ENCODE results near the gene MTO1. TPM values are rescaled to one million over a fixed set of nuclear protein-coding genes. Genes with fewer than 3 reads are reported as not detected.
"Not testable (repeated sequence)": the region's sequence is repeated elsewhere in the genome, so short reads cannot be mapped to it uniquely, and the experiment has no call there.

MTO1 gene
- total and polyA plus RNA-seq, 5 experiments from 2014 or later: 23.6 to 90.6 (median 33.0) TPM

- no peak for ATAC-seq
These were observed 10.3 kb downstream of the MTO1 start for GRCh38 chr6:73471686-73472290.

GRCh38 chr6:73476723-73477122 is 15.2 kb downstream of the MTO1 start:
- POLR2A ChIA-PET: interaction anchor here (0.7 kb wide), 1 partner anchor 104 kb away, joined by 3 read pairs; no protein-coding TSS in a partner anchor
- Mint-ChIP-seq H3K4me1 (peaks cover 0 to 13% (median 4%) of the 10 kb centered on the region in 4 donors), H3K4me3 (no peak overlapping the region), H3K27me3 (no peaks in the 10 kb centered on the region), H3K9me3 (no peaks in the 10 kb centered on the region), H3K27ac (no peak overlapping the region), H3K36me3 (peaks cover 0 to 92% (median 9%) of the 10 kb centered on the region in 3 donors)
- DNase-seq: no peak
- ATAC-seq: no peak

More at GRCh38 chr6:73471686-73472290, 10.3 kb downstream of the MTO1 start:
- Mint-ChIP-seq H3K27ac (peak overlapping the region; percentile 4 to 65 (median 42)), H3K4me1 (peaks cover 0 to 24% (median 3%) of the 10 kb centered on the region in 4 donors), H3K4me3 (peak overlapping the region in 2 of 10 donors; percentile 40 to 50), H3K27me3 (no peaks in the 10 kb centered on the region), H3K36me3 (peaks cover 0 to 92% (median 2%) of the 10 kb centered on the region in 3 donors), H3K9me3 (no peaks in the 10 kb centered on the region)
- POLR2A ChIA-PET: interaction anchor here (0.6 to 1.9 kb wide), 3 partner anchors 10 to 50 kb away, joined by 3 to 5 read pairs (median 4); partner anchors contain the start of gene MTO1
- DNase-seq: no peak

GRCh38 chr6:73477407-73477806 is 15.9 kb downstream of the MTO1 start:
- DNase-seq: no peak
- H3K27me3 Mint-ChIP-seq: no peaks in the 10 kb centered on the region
- POLR2A ChIA-PET: no interaction called here
- H3K4me3 Mint-ChIP-seq: no peak overlapping the region
- peaks cover 0 to 8% (median 3%) of the 10 kb centered on the region in 4 donors for H3K4me1 Mint-ChIP-seq
- H3K9me3 Mint-ChIP-seq: no peaks in the 10 kb centered on the region
- peak overlapping the region in 1 of 10 donors; percentile 24 for H3K27ac Mint-ChIP-seq
- peaks cover 0 to 92% (median 15%) of the 10 kb centered on the region in 3 donors for H3K36me3 Mint-ChIP-seq
- ATAC-seq: no peak

GRCh38 chr6:73481969-73482368 is 20.4 kb downstream of the MTO1 start:
- no peak for ATAC-seq
- POLR2A ChIA-PET: interaction anchor here (0.7 kb wide), 1 partner anchor 43 kb away, joined by 8 read pairs; no protein-coding TSS in a partner anchor

GRCh38 chr6:73484438-73484837 is 22.9 kb downstream of the MTO1 start:
- Mint-ChIP-seq H3K4me1 (peaks cover 0 to 3% (median 0%) of the 10 kb centered on the region in 4 donors), H3K36me3 (peaks cover 0 to 93% (median 37%) of the 10 kb centered on the region in 3 donors), H3K4me3 (no peak overlapping the region), H3K27me3 (no peaks in the 10 kb centered on the region), H3K27ac (peak overlapping the region in 1 of 10 donors; percentile 4), H3K9me3 (no peaks in the 10 kb centered on the region)
- POLR2A ChIA-PET: interaction anchor here (2.0 kb wide), 1 partner anchor 23 kb away, joined by 9 read pairs; the partner anchor contains the start of gene MTO1
- no peak for DNase-seq
- ATAC-seq: no peak

More at GRCh38 chr6:73481969-73482368, 20.4 kb downstream of the MTO1 start:
- no peak for DNase-seq
- H3K27me3 Mint-ChIP-seq: no peaks in the 10 kb centered on the region
- H3K36me3 Mint-ChIP-seq: peaks cover 0 to 94% (median 28%) of the 10 kb centered on the region in 3 donors
- H3K4me3 Mint-ChIP-seq: no peak overlapping the region
- H3K9me3 Mint-ChIP-seq: no peaks in the 10 kb centered on the region
- H3K4me1 Mint-ChIP-seq: peaks cover 0 to 3% (median 0%) of the 10 kb centered on the region in 4 donors
- no peak overlapping the region for H3K27ac Mint-ChIP-seq

- Mint-ChIP-seq H3K9me3 (no peaks in the 10 kb centered on the region), H3K27ac (peak overlapping the region in 3 of 10 donors; percentile 10 to 35 (median 27)), H3K36me3 (peaks cover 0 to 94% (median 39%) of the 10 kb centered on the region in 3 donors), H3K27me3 (no peaks in the 10 kb centered on the region), H3K4me1 (peaks cover 0 to 2% (median 0%) of the 10 kb centered on the region in 4 donors), H3K4me3 (no peak overlapping the region)
- ATAC-seq (no peak), DNase-seq (no peak)
- POLR2A ChIA-PET: interaction anchor here (1.2 kb wide), 1 partner anchor 26 kb away, joined by 3 read pairs; the partner anchor contains the start of gene MTO1
These were observed 25.9 kb downstream of the MTO1 start for GRCh38 chr6:73487473-73487872.

- Mint-ChIP-seq H3K4me1 (peaks cover 0 to 6% (median 0%) of the 10 kb centered on the region in 4 donors), H3K4me3 (no peak overlapping the region), H3K36me3 (peaks cover 0 to 91% (median 34%) of the 10 kb centered on the region in 3 donors), H3K27me3 (no peaks in the 10 kb centered on the region), H3K27ac (peak overlapping the region in 3 of 10 donors; percentile 27 to 69 (median 57)), H3K9me3 (no peaks in the 10 kb centered on the region)
- POLR2A ChIA-PET: interaction anchor here (1.4 kb wide), 1 partner anchor 29 kb away, joined by 4 read pairs; the partner anchor contains the start of gene EEF1A1
- ATAC-seq (no peak), DNase-seq (no peak)
These were observed 29.8 kb downstream of the MTO1 start for GRCh38 chr6:73491377-73491776.

GRCh38 chr6:73497915-73498314 is 36.4 kb downstream of the MTO1 start:
- DNase-seq: no peak
- POLR2A ChIA-PET: interaction anchor here (0.9 kb wide), 1 partner anchor 10 kb away, joined by 3 read pairs; no protein-coding TSS in a partner anchor
- Mint-ChIP-seq H3K9me3 (no peaks in the 10 kb centered on the region), H3K4me1 (peaks cover 0 to 4% (median 0%) of the 10 kb centered on the region in 4 donors), H3K4me3 (no peak overlapping the region), H3K27ac (peak overlapping the region in 1 of 10 donors; percentile 37), H3K27me3 (no peaks in the 10 kb centered on the region), H3K36me3 (peaks cover 4 to 86% (median 17%) of the 10 kb centered on the region in 3 donors)
- no peak for ATAC-seq

GRCh38 chr6:73503027-73503772 is 41.7 kb downstream of the MTO1 start:
- no peak for DNase-seq
- peak overlapping the region in 8 of 10 donors; percentile 0 to 70 (median 48) for H3K27ac Mint-ChIP-seq
- no peak for ATAC-seq
- peaks cover 0 to 7% (median 0%) of the 10 kb centered on the region in 4 donors for H3K4me1 Mint-ChIP-seq
- POLR2A ChIA-PET: interaction anchor here (0.6 to 1.4 kb wide), 6 partner anchors 10 to 152 kb away, joined by 3 to 4 read pairs (median 3); partner anchors contain the start of gene MTO1
- H3K36me3 Mint-ChIP-seq: peaks cover 0 to 53% (median 15%) of the 10 kb centered on the region in 3 donors
- no peaks in the 10 kb centered on the region for H3K9me3 Mint-ChIP-seq
- H3K4me3 Mint-ChIP-seq: no peak overlapping the region
- no peaks in the 10 kb centered on the region for H3K27me3 Mint-ChIP-seq

- peaks cover 0 to 7% (median 0%) of the 10 kb centered on the region in 4 donors for H3K4me1 Mint-ChIP-seq
- peak overlapping the region in 7 of 10 donors; percentile 8 to 68 (median 27) for H3K27ac Mint-ChIP-seq
- ATAC-seq (no peak), DNase-seq (no peak)
- H3K27me3 Mint-ChIP-seq: no peaks in the 10 kb centered on the region
- POLR2A ChIA-PET: interaction anchor here (1.1 kb wide), 1 partner anchor 46 kb away, joined by 4 read pairs; no protein-coding TSS in a partner anchor
- H3K36me3 Mint-ChIP-seq: peaks cover 0 to 45% (median 14%) of the 10 kb centered on the region in 3 donors
- H3K9me3 Mint-ChIP-seq: no peaks in the 10 kb centered on the region
- no peak overlapping the region for H3K4me3 Mint-ChIP-seq
These were observed 42.6 kb downstream of the MTO1 start for GRCh38 chr6:73504160-73504559.

- Mint-ChIP-seq H3K27ac (no peak overlapping the region), H3K9me3 (no peaks in the 10 kb centered on the region), H3K4me1 (peaks cover 0 to 7% (median 0%) of the 10 kb centered on the region in 4 donors), H3K4me3 (no peak overlapping the region), H3K36me3 (peaks cover 0 to 41% (median 14%) of the 10 kb centered on the region in 3 donors), H3K27me3 (no peaks in the 10 kb centered on the region)
- ATAC-seq (no peak), DNase-seq (no peak)
- POLR2A ChIA-PET: interaction anchor here (1.1 kb wide), 1 partner anchor 47 kb away, joined by 4 read pairs; no protein-coding TSS in a partner anchor
These were observed 43.6 kb downstream of the MTO1 start for GRCh38 chr6:73505142-73505541.

GRCh38 chr6:73505705-73506104 is 44.2 kb downstream of the MTO1 start:
- POLR2A ChIA-PET, ATAC-seq: not testable (repeated sequence)
- peaks cover 0 to 38% (median 14%) of the 10 kb centered on the region in 3 donors for H3K36me3 Mint-ChIP-seq

More at GRCh38 chr6:73505705-73506104, 44.2 kb downstream of the MTO1 start:
- not testable (repeated sequence) for H3K27ac Mint-ChIP-seq, H3K4me3 Mint-ChIP-seq, H3K4me1 Mint-ChIP-seq, DNase-seq, H3K27me3 Mint-ChIP-seq, H3K9me3 Mint-ChIP-seq

All from naive thymus-derived CD8-positive, alpha-beta T cell (primary cell).